Stimulated activated CD4-positive, alpha-beta T cell treated with anti-CD3 and anti-CD28 coated beads, Interleukin-12 subunit alpha, Interleukin-12 subunit beta, amount 100 ng/mL, for 48 hours (primary cell): Measurements from ENCODE around the gene ARMH4.

Experiments
- DNase-seq, 3 donors: peaks; one replicate each; pipeline ENCODE4 v3.0.0-alpha.2; 2020; ENCODE audit warnings: low read depth in 2 of 3, low spot score in 1 of 3

The ARMH4 gene, protein sequence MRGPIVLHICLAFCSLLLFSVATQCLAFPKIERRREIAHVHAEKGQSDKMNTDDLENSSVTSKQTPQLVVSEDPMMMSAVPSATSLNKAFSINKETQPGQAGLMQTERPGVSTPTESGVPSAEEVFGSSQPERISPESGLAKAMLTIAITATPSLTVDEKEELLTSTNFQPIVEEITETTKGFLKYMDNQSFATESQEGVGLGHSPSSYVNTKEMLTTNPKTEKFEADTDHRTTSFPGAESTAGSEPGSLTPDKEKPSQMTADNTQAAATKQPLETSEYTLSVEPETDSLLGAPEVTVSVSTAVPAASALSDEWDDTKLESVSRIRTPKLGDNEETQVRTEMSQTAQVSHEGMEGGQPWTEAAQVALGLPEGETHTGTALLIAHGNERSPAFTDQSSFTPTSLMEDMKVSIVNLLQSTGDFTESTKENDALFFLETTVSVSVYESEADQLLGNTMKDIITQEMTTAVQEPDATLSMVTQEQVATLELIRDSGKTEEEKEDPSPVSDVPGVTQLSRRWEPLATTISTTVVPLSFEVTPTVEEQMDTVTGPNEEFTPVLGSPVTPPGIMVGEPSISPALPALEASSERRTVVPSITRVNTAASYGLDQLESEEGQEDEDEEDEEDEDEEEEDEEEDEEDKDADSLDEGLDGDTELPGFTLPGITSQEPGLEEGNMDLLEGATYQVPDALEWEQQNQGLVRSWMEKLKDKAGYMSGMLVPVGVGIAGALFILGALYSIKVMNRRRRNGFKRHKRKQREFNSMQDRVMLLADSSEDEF

DNA sequence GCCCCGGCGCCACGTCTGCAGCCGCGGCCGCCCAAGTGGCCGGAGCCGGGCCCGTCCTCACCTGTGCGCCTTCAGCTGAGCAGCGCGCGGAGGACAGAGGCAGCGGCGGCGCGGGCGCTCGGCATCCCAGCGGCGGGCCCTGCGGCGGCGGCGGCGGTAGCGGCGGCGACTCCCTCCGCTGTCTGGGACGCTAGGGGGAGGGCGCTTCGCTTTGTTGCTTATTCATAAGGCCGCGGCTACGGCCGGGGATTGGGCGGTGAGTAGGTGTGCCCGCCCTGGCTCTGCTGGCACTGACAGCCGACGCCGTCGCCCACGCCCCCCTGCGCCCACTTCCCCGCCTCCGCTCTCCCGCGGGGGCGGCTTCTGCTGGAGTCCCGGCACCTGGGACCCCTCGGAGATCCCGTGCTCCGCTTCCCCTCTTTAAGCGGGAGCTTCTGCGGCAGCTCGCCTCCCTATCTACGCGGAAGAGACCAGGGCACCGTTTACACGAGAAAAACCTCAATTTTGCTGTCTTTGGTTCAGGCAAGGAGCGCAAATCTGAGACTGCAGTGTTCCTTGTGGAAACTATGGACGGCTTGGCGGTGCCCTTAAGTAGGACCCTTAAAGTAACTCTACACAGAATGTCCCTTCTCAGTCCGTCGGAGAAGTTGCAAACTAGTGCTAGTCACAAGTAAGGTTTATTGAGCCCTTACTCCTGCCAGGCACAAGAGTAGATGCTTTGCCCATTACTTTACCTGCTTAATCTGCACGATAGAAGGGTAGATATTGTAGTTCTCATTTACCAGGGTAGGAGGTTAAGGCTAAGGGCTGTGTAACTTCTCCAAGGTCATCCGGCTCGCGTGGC lies at the start of gene ARMH4:
ARMH4 (minus strand) TSS at position 200 of the 844 bp plus-strand sequence. CDS start 12,855 bp downstream, outside the sequence.
- peak; percentile 8 to 51 (median 34) for DNase-seq

- no peak for DNase-seq
Observed at GRCh38 chr14:58200846-58201245, 48.8 kb upstream of the ARMH4 start.

GRCh38 chr14:58200480-58200841 lies 48.4 kb upstream of the ARMH4 start:
- DNase-seq = peak in 1 of 3 donors; percentile 2

DNA sequence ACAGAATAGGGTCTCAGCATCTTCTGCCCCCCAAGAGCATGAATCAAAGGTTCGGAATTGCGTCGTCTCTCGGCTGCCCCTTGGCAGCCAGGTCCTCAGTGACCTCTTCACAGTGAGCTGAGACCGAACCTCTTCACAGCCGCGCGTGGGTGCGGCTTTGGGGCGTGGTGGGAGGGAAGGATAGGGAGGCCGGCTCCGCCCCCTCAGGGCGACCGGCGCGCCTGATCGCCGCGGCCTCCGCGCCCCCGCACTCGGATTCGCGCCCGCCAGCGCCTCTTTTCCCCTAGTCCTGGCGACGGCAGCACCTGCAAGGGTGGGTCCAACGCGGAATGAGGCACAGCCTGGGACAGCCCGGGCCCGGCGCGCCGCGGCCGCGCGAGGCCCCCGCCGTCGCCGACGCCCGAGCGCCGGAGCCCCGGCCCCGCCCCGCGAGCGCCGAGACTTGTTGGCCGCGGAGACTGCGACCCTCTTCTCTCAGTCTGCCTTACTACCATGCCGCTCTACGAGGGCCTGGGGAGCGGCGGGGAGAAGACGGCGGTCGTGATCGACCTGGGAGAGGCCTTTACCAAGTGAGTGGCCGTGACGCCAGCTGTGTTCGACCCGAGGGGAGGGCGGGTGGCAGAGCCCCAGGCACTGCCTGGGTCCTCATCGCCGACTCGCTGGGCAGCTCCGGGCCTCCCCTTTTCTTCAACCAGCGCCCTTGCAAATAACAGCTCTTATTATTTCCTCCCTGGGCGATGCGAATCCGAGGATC lies 47.9 kb upstream of the ARMH4 start, which contains the start of gene ACTR10:
ACTR10 (plus strand) TSS at position 424 of the 754 bp plus-strand sequence; CDS start at position 493, 69 bp downstream.
- peak; percentile 82 to 86 (median 83) for DNase-seq

- DNase-seq = no peak
Observed at GRCh38 chr14:58198086-58198485, 46.1 kb upstream of the ARMH4 start.

- DNase-seq = no peak
Observed at GRCh38 chr14:58196198-58196597, 44.2 kb upstream of the ARMH4 start.

- no peak for DNase-seq
Observed at GRCh38 chr14:58193542-58193941, 41.5 kb upstream of the ARMH4 start.

- DNase-seq = no peak
Observed at GRCh38 chr14:58191763-58192601, 40.0 kb upstream of the ARMH4 start.

GRCh38 chr14:58189176-58189575 lies 37.2 kb upstream of the ARMH4 start:
- no peak for DNase-seq

GRCh38 chr14:58177125-58177524 lies 25.1 kb upstream of the ARMH4 start:
- DNase-seq = no peak

DNA sequence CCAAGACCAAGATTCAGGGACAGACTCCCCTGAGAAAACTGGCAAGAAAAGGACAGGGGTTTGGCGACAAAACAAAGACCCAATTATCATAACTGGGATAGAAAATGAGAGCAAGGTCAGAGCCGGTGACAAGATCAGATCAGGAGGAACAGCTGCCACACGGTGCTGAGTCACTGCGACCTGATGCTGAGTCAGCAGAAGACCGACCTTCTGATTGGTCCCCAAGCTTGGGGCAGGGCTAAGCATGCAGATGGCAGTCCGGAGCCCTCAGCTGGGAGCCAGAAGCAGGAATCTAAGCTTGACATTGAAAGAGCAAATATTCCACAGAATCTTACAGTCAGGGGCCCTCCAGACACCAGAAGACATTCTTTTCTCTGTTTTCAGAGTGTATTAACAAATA lies 19.1 kb upstream of the ARMH4 start:
- peak; percentile 18 to 37 (median 35) for DNase-seq

DNA sequence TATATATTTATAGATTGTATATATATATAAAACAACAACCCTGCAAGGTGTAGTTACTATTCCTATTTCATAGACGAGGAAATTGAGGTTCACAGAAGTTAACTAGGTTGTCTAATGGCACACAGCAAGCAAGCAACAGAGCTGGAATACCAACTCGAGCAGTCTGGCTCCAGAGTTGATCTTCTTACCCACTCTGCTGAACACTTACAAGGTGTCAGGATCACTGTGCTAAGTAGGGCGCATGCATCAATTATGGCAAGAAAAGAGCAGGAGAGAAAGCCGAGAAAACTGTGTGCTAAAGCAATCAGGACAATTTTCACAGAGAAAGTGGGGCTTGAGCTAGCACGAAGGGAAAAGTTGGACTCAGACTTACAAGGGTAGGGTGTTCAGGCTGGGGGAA lies 15.9 kb upstream of the ARMH4 start:
- DNase-seq = no peak

DNA sequence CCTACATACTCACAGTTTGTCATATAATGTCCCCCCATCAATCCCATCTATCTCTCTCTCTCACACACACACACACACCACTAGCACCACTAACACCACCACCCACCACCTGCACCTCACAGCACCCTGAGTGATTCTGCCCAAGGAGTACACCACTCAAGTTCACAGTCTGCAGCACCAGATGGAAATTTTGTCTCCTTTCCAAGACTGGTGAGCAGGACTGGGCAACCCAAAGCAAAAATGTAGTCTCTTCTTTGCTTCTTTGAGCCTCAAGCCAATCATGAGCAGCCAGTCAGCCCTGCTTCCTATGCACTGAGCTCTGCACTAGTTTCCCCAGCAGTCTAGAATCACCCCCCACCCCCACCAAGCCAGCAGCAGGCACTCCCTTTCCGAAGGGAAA lies 15.0 kb upstream of the ARMH4 start:
- DNase-seq = no peak

GRCh38 chr14:58166005-58166983 lies 14.3 kb upstream of the ARMH4 start:
- DNase-seq = peak; percentile 49 to 76 (median 73)

DNA sequence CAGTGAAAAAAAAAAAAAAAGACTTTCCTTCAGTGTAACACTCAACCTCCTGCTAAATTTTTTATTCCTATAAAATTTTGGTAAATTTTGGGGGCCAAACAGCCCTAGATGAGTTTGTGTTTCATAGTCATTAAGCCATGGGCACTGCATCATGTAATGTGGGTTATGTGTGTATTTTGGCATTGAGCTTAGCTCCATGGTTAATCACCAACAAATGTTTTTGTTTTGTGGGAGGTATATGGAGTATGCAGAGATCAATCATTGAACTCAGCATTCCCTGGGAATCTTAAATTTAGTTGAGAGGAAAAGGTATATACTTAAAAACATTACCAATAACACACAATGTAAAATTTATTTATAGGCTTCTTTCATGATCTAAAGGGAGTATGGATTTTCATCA lies 8.5 kb upstream of the ARMH4 start:
- no peak for DNase-seq

DNA sequence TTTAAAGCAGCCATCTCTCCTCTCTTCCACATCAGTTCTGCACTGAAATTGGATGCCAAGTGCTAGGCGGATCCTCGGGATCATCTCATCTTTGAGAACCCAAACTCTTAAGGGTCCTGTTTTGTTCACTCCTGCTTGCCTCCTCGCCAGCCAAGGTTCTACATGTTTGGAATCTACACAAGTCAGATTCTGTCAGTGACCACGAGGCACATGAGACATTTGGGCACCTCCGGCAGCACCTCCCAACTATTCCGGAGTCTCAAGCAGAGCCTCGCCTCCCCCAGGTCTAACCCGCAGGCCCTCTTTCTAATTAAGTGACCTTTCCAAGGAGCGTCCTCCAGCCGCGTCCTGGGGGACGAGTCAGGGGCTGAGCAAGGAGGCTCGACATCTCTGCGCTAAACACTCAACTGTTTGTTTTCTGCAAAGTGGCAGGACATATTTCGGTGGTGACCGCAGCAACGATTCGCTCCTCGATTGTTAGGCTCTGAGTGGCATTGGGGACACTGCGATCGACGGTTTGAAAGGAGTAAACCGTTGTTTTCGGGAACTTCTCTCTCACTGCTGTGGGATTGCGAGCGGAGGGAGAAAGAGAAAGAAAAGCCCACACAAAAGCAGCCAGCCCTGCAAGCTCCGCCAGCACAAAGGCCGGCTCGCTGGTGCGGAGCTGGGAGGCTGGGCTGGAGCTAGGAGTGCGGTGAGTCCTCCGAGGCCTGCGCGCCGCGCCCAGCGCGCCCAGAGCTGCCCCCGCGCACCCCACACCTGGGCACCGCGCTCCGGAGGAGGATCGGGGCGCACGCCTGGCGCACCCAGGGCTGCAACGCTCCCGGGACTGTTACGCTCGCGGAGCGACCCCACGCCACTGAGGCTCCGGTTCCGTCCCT lies 640 bp downstream of the ARMH4 start:
- DNase-seq = peak in 1 of 3 donors; percentile 6

DNA sequence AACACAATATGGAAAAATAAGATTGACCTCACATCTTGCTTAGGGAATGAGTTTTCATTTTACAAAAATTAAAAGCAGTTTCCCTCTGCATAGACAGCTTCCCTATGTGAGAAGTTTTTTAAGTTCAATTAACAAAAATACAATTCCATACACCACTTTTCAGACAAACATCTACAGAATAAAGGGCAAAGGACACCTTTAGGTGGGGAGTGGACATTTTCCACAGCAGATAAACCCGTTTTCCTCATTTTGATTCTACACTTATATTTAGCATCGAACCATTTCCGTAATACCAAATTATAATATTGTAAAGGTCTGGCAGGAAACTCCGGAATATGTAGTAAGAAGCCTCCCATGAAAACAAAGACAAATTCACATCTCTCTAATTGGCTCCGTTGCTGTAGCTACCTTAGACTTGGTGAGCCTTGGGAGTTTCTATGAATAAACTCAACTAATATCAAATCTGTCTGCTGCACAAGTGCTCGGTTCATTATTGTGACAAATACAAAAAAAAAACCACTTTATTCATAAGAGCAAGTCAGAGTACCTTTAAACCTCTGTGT lies 1.7 kb downstream of the ARMH4 start:
- no peak for DNase-seq
